HEK293 (cell line): Measurements from ENCODE around the gene FERMT3.

Experiments used
- BCL11A ChIP-seq: fragments of 450-650 bp; formaldehyde crosslinking; IDR thresholded peaks from 2 replicates; pipeline ENCODE4 v1.5.1; 2016; ENCODE audit warnings: low read depth, missing biosample characterization, missing genetic modification characterization
- KLF1 ChIP-seq: fragments of 450-650 bp; formaldehyde crosslinking; IDR thresholded peaks from 2 replicates; pipeline ENCODE4 v1.5.1; 2016; ENCODE audit warnings: missing biosample characterization, missing genetic modification characterization
- KLF9 ChIP-seq: fragments of 450-650 bp; formaldehyde crosslinking; IDR thresholded peaks from 2 replicates; pipeline ENCODE4 v1.5.1; 2016; ENCODE audit warnings: missing biosample characterization, missing genetic modification characterization, low read depth
- PATZ1 ChIP-seq: fragments of 450-650 bp; formaldehyde crosslinking; IDR thresholded peaks from 2 replicates; pipeline ENCODE4 v1.5.1; 2016; ENCODE audit warnings: missing biosample characterization, missing genetic modification characterization
- SP2 ChIP-seq: fragments of 450-650 bp; formaldehyde crosslinking; IDR thresholded peaks from 2 replicates; pipeline ENCODE4 v1.5.1; 2016; ENCODE audit warnings: missing biosample characterization, missing genetic modification characterization
- SP3 ChIP-seq: fragments of 450-650 bp; formaldehyde crosslinking; IDR thresholded peaks from 2 replicates; pipeline ENCODE4 v1.5.1; 2016; ENCODE audit warnings: missing biosample characterization, missing genetic modification characterization
- YY1 ChIP-seq: fragments of 450-650 bp; formaldehyde crosslinking; IDR thresholded peaks from 2 replicates; pipeline ENCODE4 v1.5.1; 2018; ENCODE audit warnings: missing biosample characterization, missing genetic modification characterization
- YY2 ChIP-seq: fragments of 450-650 bp; formaldehyde crosslinking; IDR thresholded peaks from 2 replicates; pipeline ENCODE4 v1.5.1; 2016; ENCODE audit warnings: missing biosample characterization, missing genetic modification characterization
- ZBTB48 ChIP-seq: fragments of 450-650 bp; formaldehyde crosslinking; IDR thresholded peaks from 2 replicates; pipeline ENCODE4 v1.5.1; 2016; ENCODE audit warnings: missing biosample characterization, missing genetic modification characterization
- ZBTB8A ChIP-seq: fragments of 450-650 bp; formaldehyde crosslinking; IDR thresholded peaks from 2 replicates; pipeline ENCODE4 v1.5.1; 2016; ENCODE audit warnings: missing biosample characterization, missing genetic modification characterization
- ZEB2 ChIP-seq: fragments of 450-650 bp; formaldehyde crosslinking; IDR thresholded peaks from 2 replicates; pipeline ENCODE4 v1.5.1; 2016; ENCODE audit warnings: missing biosample characterization, missing genetic modification characterization
- ZFP41 ChIP-seq: fragments of 450-650 bp; formaldehyde crosslinking; IDR thresholded peaks from 2 replicates; pipeline ENCODE4 v1.5.1; 2016; ENCODE audit warnings: missing biosample characterization, missing genetic modification characterization, borderline replicate concordance
- ZNF114 ChIP-seq: fragments of 450-650 bp; formaldehyde crosslinking; IDR thresholded peaks from 2 replicates; pipeline ENCODE4 v1.5.0; 2017; ENCODE audit warnings: missing biosample characterization, missing genetic modification characterization
- ZNF266 ChIP-seq: fragments of 450-650 bp; formaldehyde crosslinking; IDR thresholded peaks from 2 replicates; pipeline ENCODE4 v1.5.1; 2016; ENCODE audit warnings: missing biosample characterization, missing genetic modification characterization, low read depth
- ZNF335 ChIP-seq: fragments of 450-650 bp; formaldehyde crosslinking; conservative IDR thresholded peaks from 2 replicates; pipeline ENCODE4 v1.5.1; 2016; ENCODE audit warnings: missing biosample characterization, missing genetic modification characterization
- ZNF76 ChIP-seq: fragments of 450-650 bp; formaldehyde crosslinking; IDR thresholded peaks from 2 replicates; pipeline ENCODE4; 2016; ENCODE audit warnings: low read depth, missing biosample characterization, missing genetic modification characterization, borderline replicate concordance
- ZNF785 ChIP-seq: fragments of 450-650 bp; formaldehyde crosslinking; IDR thresholded peaks from 2 replicates; pipeline ENCODE4 v1.5.1; 2016; ENCODE audit warnings: missing biosample characterization, missing genetic modification characterization
- ZXDB ChIP-seq: fragments of 450-650 bp; formaldehyde crosslinking; IDR thresholded peaks from 2 replicates; pipeline ENCODE4 v1.5.1; 2016; ENCODE audit warnings: missing biosample characterization, missing genetic modification characterization
- TF ChIP-seq, protein P1 (sequence below): fragments of 450-650 bp; formaldehyde crosslinking; optimal IDR thresholded peaks from 2 replicates; pipeline ENCODE3; 2016; ENCODE audit warnings: missing biosample characterization, mild to moderate bottlenecking, missing genetic modification characterization
- TF ChIP-seq, protein P2 (sequence below): fragments of 450-650 bp; formaldehyde crosslinking; IDR thresholded peaks from 2 replicates; pipeline ENCODE4 v1.5.1; 2016; ENCODE audit warnings: missing biosample characterization, missing genetic modification characterization
- TF ChIP-seq, protein P3 (sequence below): fragments of 450-650 bp; formaldehyde crosslinking; IDR thresholded peaks from 2 replicates; pipeline ENCODE4 v1.5.1; 2016; ENCODE audit warnings: missing biosample characterization, missing genetic modification characterization

The FERMT3 gene

DNA sequence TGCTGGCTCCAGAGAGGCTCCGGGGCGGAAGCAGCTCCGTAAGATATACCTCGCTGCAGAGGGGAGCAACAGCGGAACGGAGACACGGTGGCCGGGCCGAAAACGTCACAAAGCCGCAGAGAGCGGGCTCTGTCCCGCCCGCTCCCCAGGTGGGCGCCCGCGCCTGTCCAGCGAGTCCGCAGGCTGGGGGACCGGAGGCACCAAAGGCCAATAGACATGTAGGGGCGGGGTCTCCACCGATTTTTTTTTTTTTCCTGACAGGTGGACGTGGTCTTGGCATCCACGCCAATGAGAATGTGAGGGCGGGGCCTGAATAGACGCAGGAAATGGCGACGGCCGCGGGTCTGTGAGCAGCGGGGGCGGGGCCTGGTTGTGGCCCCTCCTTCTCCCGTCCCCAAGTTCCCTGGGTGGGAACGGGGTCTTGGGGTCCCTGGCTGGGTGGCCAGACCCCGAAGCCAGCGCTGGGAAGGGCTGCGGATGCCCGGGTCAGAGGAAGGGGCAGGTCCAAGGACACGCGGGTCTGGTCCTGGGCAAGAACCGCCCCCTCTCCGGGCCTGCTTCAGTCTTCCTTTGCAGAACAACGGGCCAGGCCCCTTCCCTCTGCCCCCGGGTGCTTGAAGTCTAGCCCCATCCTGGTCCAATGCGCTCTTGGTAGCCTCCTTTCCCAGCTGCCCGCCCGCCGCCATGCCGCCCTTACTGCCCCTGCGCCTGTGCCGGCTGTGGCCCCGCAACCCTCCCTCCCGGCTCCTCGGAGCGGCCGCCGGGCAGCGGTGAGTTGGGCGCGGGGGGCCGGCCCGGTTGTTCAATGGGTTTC, 23.9 kb downstream of the FERMT3 start, which contains the start of gene DNAJC4 (continued):
- TF ChIP-seq YY1 (tag by site-specific recombination) (peak; percentile 41; the same call in 1 of the 2 replicates), ZEB2 (tag by site-specific recombination) (peak; percentile 80), ZXDB (tag by site-specific recombination) (peak; percentile 91), YY2 (tag by site-specific recombination) (0 out of 2 replicates have a peak, but pooled peaks have one; percentile 40), ZNF266 (tag by site-specific recombination) (peak; percentile 39; the same call in 1 of the 2 replicates), ZNF76 (tag by site-specific recombination) (peak; percentile 33; the same call in 1 of the 2 replicates), ZFP41 (tag by site-specific recombination) (no peak), ZBTB8A (tag by site-specific recombination) (peak; percentile 50), PATZ1 (tag by site-specific recombination) (peak; percentile 74), ZNF335 (tag by site-specific recombination) (peak; percentile 83), SP2 (tag by site-specific recombination) (peak; percentile 86), KLF1 (tag by site-specific recombination) (0 out of 2 replicates have a peak, but pooled peaks have one; percentile 7), ZNF785 (tag by site-specific recombination) (0 out of 2 replicates have a peak, but pooled peaks have one; percentile 22), ZNF114 (no peak), KLF9 (tag by site-specific recombination) (peak; percentile 85), BCL11A (tag by site-specific recombination) (0 out of 2 replicates have a peak, but pooled peaks have one; percentile 19), ZBTB48 (tag by site-specific recombination) (peak; percentile 62; the same call in 1 of the 2 replicates), SP3 (tag by site-specific recombination) (peak; percentile 87)
- TF ChIP-seq, protein P1, sequence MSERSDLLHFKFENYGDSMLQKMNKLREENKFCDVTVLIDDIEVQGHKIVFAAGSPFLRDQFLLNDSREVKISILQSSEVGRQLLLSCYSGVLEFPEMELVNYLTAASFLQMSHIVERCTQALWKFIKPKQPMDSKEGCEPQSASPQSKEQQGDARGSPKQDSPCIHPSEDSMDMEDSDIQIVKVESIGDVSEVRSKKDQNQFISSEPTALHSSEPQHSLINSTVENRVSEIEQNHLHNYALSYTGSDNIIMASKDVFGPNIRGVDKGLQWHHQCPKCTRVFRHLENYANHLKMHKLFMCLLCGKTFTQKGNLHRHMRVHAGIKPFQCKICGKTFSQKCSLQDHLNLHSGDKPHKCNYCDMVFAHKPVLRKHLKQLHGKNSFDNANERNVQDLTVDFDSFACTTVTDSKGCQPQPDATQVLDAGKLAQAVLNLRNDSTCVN = peak; percentile 40
- TF ChIP-seq, protein P2, sequence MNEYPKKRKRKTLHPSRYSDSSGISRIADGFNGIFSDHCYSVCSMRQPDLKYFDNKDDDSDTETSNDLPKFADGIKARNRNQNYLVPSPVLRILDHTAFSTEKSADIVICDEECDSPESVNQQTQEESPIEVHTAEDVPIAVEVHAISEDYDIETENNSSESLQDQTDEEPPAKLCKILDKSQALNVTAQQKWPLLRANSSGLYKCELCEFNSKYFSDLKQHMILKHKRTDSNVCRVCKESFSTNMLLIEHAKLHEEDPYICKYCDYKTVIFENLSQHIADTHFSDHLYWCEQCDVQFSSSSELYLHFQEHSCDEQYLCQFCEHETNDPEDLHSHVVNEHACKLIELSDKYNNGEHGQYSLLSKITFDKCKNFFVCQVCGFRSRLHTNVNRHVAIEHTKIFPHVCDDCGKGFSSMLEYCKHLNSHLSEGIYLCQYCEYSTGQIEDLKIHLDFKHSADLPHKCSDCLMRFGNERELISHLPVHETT (tag by site-specific recombination) = no peak; the same call in 1 of the 2 replicates
- TF ChIP-seq, protein P3, sequence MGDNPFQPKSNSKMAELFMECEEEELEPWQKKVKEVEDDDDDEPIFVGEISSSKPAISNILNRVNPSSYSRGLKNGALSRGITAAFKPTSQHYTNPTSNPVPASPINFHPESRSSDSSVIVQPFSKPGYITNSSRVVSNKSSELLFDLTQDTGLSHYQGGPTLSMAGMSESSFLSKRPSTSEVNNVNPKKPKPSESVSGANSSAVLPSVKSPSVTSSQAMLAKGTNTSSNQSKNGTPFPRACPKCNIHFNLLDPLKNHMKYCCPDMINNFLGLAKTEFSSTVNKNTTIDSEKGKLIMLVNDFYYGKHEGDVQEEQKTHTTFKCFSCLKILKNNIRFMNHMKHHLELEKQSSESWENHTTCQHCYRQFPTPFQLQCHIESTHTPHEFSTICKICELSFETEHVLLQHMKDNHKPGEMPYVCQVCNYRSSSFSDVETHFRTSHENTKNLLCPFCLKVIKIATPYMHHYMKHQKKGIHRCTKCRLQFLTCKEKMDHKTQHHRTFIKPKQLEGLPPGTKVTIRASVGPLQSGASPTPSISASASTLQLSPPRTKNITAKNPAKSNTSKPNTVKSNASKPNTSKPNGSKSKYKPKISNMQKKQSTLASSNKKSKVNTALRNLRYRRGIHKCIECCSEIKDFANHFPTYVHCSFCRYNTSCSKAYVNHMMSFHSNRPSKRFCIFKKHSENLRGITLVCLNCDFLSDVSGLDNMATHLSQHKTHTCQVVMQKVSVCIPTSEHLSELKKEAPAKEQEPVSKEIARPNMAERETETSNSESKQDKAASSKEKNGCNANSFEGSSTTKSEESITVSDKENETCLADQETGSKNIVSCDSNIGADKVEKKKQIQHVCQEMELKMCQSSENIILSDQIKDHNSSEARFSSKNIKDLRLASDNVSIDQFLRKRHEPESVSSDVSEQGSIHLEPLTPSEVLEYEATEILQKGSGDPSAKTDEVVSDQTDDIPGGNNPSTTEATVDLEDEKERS (tag by site-specific recombination) = no peak
- TF ChIP-seq, all 188 proteins: peak for 30
